ENCODE results near the gene MPND.

MPND gene, protein sequence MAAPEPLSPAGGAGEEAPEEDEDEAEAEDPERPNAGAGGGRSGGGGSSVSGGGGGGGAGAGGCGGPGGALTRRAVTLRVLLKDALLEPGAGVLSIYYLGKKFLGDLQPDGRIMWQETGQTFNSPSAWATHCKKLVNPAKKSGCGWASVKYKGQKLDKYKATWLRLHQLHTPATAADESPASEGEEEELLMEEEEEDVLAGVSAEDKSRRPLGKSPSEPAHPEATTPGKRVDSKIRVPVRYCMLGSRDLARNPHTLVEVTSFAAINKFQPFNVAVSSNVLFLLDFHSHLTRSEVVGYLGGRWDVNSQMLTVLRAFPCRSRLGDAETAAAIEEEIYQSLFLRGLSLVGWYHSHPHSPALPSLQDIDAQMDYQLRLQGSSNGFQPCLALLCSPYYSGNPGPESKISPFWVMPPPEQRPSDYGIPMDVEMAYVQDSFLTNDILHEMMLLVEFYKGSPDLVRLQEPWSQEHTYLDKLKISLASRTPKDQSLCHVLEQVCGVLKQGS

DNA sequence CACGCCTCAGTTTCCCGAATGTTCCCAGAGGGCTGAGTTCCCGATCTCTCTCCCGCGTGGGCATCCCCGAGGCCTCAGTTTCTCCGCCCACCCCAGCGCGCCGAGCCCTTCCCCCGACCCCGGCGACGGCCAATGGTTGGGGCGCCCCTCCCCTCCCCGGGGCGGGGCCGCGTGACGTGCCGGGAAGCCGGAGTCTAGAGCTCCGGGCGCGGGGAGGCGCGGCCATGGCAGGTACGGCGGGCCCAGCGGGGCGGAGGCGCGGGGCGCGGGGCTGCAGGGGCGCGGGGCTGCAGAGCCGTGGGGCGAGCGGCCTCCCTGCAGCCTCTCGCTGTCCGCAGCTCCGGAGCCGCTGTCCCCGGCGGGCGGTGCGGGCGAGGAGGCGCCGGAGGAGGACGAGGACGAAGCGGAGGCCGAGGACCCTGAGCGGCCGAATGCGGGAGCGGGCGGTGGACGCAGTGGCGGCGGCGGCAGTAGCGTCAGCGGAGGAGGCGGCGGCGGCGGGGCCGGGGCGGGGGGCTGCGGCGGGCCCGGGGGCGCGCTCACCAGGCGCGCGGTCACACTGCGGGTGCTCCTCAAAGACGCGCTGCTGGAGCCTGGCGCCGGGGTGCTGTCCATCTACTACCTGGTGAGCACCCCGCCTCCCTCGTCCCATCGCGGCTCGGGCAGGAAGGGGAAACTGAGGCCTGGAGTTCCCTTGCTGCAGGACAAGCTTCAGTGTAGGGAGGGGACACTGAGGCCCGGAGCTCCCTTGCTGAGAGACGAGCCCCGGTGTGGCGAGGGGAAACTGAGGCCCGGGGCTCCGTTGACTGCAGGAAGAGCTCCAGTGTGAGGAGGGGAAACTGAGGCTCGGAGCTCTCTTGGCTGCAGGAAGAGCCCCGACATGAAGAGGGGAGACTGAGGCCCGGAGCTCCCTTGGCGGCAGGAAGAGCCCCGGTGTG lies at the start of gene MPND:
TSS of gene MPND (plus strand) at position 193 of the 938 bp plus-strand sequence. CDS start at position 225, 32 bp downstream.
- DNase-seq = peak; percentile 94

DNA sequence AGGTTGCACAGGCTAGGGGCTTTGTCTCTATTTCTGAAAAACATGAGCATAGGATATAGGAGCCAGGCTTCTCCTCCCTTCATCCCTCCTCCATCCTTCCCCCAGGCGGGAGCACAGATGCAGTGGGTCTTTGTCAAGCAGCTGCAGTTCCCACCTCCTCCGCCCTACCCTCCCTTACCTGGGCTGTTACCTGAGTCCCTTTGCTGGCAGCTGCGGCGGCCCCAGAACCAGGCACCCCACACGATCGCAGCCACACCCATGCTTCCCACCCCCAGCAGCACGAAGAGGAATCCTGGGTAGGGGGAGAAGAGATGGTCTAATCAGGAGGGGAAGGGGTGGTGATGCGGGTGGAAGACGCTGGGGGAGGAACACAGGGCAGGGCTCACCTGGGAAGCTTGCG lies 49.0 kb upstream of the MPND start:
- DNase-seq = no peak

DNA sequence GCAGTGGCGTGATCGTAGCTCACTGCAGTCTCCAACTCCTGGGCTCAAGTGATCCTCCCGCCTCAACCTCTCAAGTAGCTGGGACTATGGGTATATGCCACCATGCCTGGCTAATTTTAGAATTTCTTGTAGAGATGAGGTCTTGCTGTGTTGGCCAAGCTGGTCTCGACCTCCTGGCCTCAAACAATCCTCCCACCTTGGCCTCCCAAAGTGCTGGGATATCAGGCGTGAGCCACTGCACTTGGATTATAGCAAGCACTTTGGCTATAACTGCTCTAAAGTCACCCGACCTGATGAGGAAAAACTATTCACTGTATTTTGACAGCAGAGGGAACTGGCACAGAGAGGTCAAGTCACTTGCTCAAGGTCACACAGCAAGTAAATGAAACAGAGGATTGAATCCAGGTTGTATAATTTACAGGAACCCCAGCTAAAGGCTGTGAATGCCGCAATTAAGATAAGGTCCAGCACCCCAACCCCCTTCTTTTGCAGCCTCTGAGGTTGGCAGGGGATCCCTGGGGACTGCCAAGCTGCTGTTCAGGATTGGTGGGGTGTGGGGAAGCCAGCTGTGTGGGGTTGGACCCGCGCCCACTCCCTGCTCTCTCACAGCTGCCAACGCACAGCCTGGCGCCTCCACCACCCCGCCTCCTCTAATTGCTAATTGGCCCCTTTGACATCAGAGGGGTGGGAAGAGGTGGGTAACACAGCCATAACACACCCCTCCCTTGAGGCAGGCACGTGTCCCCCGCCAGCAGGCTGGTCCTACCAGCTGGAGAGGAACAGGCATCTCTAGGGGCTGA lies 47.2 kb upstream of the MPND start:
- DNase-seq = no peak

DNA sequence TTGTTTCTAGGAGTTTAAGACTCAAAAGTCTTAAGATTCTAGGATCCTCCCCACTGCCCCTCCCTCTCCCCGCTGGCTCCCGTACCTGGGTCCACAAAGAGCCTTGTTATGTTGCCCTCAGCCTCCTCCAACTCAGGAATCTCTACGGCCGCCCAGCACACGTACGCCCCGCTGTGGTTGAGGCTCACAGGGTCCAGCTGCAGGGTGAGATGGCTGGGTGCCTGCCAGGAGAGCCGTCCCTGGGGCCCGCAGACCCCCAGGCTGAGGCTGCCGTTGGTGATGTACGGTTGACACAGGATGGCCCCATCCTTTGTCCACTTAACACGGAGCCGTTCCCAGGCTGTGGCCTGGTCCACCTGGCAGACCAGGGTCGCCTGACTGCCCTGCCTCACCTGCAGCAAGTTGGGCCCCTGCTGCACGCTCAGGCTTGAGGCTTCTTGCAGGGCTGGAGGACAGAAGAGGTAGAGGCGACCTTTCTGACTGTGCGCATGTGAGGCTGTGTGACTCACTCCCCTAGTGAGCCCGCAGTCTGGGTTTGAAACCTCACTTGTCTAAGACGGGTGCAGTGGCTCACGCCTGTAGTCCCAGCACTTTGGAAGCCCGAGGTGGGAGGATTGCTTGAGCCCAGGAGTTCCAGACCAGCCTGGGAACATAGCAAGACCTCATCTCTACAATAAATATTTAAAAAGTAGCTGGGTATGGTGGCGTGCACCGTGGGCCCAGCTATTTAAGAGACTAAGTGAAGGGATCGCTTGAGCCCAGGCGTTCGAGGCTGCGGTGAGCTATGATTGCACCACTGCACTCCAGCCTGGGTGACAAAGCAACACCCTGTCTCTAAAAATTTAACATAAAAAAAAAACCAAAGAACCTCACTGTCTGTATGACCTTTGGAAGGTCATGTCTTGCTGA lies 45.2 kb upstream of the MPND start:
- DNase-seq = no peak

DNA sequence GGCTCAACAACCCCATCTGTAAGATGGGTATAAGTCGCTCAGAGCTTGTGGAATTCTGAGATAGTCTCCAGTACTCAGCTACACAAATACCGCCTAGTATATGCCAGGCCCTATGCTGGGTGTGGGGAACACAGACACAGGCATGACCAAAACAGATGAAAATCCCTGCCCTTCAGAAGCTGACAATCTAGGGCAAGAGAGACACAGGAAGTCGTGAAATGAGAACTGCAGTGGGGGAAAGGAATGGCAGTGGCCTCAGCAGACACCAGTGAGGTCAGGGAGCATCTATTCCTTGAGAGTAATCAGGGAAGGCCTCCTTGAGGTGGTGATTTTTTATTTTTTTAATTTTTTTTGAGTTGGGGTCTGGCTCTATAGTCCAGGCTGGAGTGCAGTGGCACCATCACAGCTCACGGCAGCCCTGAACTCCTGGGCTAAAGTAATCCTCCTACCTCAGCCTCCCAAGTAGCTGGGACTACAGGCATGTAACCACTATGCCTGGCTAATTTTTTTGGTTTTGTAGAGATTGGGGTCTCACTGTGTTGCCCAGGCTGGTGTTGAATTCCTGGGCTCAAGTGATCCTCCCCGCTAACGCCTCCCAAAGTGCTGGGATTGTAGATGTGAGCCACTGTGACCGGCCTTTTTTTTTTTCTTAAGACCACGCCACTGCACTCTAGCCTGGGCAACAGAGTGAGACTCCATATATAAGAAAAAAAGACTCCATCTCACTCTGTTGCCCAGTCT lies 44.4 kb upstream of the MPND start:
- no peak for DNase-seq

DNA sequence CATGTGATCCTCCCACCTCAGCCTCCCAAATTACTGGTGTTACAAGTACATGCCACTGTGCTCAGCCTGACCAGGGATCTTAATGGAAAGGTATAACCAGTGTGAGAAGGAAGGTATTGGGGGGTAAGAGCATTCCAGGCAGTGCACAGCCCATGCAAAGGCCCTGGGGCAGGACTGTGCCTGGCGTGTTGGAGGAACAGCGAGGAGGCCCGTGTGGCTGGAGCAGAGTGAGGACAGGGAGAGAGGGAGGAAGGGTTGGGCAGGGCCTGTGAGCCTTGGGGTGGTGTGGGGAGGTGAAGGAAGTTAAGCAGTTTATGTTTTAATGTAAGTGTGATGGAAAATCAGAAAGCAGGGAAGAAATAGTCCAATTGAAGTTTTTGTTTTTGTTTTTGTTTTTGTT lies 42.8 kb upstream of the MPND start:
- no peak for DNase-seq

DNA sequence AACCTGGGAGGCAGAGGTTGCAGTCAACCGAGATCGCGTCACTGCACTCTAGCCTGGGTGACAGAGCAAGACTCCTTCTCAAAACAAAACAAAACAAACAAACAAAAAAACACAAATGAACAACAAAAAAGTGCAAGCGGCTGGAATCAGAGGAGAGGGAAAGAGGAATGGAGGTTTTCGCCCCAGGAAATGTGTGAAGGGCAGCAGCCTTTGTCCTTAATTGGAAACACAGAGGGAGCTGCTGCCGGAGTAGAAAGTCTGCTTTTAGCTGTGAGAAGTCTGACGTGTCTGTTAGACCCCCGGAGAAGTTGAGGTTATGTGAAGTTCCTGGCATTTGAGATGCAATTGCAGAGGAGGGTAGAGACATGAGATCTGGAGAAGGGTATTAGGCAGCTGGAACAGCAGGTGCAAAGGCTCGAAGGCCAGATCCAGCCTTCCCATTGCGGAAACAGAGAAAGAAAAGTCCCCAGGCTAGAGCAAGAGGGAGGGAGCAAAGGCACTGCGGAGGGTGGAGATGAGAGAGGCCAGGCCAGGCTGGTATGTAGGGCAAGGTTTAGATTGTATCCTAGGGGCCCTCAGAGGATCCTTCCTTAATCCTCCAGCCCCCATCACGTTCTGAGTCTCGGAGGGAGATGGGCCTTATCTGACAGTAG lies 41.6 kb upstream of the MPND start:
- DNase-seq = no peak

DNA sequence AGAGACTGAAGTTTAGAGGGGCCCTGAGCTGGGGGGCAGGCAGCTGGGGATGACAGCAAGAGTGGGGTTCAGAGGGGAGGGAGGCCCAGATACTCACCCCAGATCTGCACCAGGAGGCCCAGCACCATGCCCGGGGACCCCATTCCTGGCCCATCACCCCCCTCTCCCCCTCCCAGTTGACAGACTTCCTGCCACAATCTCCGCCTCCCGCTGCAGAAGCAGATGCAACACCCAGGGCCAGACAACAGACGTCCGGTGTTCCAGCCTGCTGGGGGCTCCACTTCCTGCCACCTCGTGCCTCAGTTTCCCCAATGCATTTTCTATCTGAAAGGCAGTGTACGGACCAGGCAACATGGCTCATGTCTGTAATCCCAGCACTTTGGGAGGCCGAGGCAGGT lies 41.1 kb upstream of the MPND start, which contains the start of gene TMIGD2:
TSS of gene TMIGD2 (minus strand) at position 147 of the 398 bp plus-strand sequence. CDS start at position 143, 4 bp downstream.
- no peak for DNase-seq

DNA sequence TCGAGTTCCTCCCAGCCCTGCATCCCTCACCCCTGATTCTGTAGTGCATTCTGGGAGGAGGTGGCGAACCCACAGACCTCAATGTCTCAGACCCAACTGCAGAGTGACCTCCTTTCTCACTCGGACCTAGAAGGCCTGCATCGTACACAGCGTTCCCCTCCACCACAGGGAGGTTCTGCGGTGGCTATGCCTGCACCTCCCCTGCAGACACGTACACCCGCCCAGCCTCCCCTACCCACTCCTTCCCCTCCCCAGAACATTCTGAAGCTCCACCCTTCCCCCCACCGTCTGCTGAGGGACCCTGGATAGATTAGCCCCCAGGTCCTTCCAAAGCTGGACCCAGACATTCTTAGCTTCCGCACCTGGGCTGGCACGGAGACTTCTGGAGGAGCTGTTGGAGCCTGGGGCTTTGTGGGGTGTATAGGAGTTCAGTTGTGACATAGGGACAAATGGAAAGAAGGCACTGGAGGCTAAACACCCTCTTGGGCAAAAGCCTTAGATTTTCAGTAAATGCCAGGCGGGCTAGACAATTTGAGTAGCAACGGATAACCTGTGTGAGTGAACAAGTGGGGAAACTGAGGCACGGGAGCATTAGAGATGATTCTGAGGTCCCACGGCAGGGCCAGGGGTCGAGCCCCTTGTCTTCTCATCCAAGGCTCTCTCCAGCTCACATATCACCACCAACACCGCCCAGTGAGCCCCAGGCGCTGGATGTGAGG lies 39.4 kb upstream of the MPND start:
- DNase-seq = no peak

DNA sequence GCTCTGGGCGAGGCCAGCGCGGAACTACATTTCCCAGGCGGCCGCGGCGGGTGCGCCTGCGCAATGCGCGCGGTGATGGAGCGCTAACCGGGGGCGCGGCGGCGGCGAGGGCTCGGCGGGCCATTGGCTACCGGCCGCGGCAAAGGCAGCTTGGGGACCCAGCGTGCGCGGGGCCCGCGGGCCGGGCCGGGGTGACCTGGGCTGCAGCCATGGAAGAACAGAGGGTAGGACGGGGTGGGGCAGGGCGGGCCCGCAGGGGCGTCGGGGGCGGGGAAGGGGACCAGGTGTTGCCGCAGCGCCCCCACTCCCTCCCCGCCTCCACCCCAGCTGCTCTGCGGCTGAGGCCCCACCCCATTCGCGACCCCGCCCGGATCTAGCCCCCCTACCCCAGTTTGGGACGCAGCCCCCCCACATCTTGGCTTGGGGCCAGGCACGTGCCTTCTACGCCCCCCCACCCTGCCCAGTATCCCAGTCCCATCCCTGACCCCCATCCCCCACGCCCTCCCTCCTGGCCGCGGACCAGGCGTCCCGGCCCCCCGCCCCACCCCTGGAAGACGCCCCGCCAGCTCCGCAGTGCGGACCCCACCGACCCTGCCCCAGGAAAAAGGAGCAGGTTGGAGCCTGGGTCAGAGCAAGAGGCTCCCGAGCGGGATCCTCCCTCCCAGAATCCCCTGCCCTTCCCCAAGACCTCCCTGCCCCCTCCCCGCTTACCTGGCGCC lies 38.7 kb upstream of the MPND start, which contains the start of gene FSD1:
TSS of gene FSD1 (plus strand) at position 61 of the 719 bp plus-strand sequence. CDS start at position 210, 149 bp downstream.
- peak; percentile 72 to 83 for DNase-seq

DNA sequence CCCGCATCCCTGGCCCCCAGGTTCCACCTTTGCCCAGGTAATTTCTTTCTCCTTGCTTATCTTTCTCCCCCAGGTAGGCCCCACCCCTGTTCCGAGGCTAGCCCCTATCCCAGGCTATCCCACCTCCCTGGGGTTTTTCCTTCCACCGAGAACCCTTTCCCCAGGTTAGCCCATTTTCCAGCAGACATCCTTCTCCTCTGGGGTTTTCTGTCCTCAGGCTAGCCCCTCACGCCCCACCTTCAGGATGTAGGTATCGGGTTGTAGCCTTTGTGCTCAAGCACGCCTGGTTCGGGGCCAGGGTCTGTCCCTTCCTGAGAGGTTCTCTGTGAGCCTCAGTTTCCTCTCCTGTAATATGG lies 38.1 kb upstream of the MPND start:
- DNase-seq = no peak

DNA sequence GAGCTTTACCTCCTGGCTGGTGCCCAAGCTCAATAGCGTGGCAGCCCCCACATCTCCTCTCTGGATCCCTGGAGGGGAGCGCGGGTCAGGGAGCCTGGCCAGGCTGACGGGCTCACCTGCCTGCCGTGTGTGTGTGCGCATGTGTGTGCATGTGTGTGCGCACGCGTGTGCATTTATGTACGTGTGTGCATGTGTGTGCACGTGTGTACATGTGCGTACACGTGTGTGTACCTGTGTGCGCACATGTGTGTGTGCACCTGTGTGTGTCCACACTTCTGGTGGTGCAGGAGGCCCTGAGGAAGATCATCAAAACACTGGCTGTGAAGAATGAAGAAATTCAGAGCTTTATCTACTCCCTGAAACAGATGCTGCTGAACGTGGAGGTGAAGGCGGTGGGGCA lies 37.7 kb upstream of the MPND start:
- no peak for DNase-seq

DNA sequence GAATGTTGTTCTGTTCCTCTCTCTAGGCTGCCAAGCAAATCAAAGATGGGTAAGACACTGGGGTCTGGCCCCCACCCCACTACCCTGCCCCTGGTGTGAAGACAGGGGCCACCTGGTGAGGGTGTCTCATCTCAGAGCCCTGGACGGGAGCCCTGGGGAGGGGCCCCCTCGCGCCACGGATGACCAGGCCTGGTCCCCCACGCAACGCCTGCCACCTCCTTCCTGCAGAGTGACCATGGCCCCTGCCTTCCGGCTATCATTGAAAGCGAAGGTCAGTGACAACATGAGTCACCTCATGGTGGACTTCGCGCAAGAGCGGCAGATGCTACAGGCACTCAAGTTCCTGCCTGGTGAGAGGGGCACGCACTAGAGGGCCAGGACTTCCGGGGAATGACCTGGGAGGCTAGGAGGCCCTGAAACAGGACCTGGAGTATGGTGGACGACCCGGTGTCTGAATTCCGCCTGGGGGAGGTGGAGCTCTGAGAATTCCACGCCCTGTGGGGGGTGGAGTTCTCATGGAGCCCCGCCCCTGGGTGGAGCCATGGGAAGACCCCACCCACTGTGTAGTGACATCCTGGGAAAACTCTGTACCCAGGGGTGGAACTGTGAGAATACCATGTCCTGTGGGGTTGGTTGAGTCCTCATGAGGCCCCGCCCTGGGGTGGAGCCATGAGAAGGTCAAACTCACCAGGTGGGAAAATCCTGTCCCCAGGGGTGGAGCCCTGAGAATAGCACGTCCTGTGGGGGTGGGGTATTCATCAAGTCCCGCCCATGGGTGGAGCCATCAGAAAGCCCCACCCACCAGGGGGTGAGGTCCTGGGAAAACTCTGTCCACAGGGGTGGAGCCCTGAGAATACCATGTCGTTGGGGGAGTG lies 32.9 kb upstream of the MPND start:
- no peak for DNase-seq

DNA sequence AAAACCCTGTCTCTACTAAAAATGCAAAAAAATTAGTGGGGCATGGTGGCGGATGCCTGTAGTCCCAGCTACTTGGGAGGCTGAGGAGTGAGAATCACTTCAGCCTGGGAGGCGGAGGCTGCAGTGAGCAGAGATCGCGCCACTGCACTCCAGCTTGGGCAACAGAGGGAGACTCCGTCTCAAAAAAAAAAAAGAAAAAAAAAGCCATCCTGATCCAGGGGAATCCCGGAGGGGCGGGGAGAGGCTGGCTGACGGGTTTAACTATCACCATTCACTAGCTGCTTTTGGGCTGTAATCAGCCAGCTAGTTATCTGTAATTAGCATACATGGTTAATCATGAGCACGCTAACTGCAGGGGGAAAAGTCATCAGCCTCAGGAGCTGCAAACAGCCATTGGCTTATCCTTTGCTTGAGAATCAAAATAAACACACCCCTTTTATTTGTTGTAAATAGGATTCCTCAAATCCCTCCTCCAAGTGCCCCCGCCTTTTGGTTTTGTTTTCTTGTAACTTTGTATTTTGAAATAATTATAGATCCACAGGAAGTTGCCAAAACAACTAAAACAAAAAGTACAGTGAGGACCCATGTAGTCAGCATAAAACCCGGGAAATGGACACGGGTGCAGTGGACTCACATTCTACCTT lies 29.4 kb upstream of the MPND start:
- DNase-seq = no peak

DNA sequence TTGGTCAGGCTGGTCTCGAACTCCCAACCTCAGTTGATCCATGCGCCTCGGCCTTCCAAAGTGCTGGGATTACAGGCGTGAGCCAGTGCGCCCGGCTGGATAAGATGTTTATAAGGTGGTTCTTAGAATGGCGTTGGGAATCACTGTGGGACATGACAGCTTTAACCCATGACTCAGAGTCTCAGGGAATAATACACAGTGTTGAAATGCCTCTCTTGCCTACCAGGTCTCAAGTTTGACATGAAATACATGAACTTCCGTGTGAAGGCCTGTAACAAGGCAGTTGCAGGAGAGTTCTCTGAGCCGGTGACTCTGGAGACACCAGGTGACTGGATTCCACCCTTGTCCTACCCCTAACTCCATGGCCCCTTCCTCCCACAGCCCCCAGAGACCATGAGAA lies 26.4 kb upstream of the MPND start:
- no peak for DNase-seq

DNA sequence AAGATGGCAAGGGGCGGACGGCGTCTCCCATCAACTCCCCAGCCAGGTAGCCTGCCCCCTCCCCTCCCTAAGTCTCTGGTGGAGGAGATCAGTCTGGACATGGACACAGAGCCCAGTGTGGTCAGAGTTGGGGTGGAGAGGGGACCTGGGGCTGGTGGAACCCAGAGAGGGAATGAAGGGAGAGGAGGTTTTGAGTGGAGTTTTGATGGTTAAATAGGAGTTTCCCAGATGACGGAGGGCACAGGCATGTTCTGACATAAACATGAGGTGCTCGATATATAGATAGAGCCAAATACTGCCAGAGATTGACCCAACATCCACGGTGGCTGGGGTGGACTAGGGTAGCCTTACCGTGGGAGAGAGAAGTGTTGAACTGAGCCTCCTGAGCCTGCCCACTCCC lies 24.9 kb upstream of the MPND start:
- DNase-seq = no peak

DNA sequence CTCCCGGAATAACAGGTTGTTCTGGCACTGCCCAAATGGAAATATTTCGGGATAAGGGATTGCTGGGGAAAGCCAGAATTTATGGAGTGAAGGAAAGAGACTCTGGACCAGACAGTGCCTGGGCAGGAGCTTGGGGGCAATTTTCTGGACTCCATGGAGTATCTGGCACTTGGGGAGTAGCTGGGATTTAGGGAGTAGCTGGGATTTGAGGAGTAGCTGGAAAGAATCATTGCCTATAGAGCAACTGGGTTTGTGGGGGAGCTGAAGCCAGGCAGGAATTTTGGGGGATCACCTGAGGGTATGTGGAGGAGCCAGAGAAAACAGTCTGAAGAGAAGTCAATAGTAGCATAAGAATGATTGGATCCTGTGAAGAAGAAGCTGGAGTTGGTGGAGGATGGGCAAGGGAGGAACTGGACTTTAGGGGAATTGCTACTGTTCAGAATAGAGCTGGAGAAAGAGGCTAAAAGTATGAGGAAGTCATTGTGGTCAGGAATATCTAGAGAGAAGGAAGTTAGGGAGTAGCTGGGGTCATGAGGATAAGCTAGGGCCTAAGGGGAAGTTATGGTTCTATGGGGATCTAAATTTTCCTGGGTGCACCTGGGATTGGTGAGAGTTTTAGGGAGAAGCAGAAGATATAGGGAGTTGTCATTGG lies 24.2 kb upstream of the MPND start:
- DNase-seq = no peak
